ENCODE data around the gene TBX15.

DNA sequence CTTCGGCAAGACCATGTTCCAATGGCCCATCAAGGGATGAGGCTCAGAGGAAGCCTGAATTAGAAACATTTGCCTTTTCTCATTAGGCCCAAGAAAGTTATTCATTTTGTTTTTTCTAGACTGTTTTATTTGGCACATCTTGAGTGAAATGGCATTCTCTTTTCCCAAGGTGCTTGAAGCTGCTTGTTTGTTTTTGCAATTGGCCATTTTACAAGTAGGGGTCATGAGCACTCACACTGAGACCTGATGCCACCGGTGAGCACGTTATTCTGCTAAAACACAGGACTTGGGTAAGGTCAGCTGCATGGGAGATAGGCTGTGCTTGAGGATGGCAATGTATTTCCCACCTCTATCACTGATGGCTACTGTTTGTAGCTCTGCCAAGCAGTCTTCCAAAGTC is 128.1 kb downstream of the TBX15 start:
- TF ChIP-seq POLR2A (IDR thresholded peaks at IDR 0.05): no peak
- TF ChIP-seq, protein P1, sequence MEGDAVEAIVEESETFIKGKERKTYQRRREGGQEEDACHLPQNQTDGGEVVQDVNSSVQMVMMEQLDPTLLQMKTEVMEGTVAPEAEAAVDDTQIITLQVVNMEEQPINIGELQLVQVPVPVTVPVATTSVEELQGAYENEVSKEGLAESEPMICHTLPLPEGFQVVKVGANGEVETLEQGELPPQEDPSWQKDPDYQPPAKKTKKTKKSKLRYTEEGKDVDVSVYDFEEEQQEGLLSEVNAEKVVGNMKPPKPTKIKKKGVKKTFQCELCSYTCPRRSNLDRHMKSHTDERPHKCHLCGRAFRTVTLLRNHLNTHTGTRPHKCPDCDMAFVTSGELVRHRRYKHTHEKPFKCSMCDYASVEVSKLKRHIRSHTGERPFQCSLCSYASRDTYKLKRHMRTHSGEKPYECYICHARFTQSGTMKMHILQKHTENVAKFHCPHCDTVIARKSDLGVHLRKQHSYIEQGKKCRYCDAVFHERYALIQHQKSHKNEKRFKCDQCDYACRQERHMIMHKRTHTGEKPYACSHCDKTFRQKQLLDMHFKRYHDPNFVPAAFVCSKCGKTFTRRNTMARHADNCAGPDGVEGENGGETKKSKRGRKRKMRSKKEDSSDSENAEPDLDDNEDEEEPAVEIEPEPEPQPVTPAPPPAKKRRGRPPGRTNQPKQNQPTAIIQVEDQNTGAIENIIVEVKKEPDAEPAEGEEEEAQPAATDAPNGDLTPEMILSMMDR (IDR thresholded peaks at IDR 0.05): no peak

Measured in suprapubic skin (tissue), 3 donors.